ENCODE results near the gene CHIC2.
"Not testable (repeated sequence)": the region's sequence is repeated elsewhere in the genome, so short reads cannot be mapped to it uniquely, and the experiment has no call there.

CHIC2 gene

GRCh38 chr4:54064317-54065111, at the start of gene CHIC2:
Gene CHIC2 (minus strand): TSS chr4:54064605. CDS start chr4:54064300, 305 bp downstream.
- DNase-seq: peak; percentile 97

GRCh38 chr4:54113206-54113605, 48.8 kb upstream of the CHIC2 start:
- DNase-seq: not testable (repeated sequence)

GRCh38 chr4:54110019-54110416, 45.6 kb upstream of the CHIC2 start:
- no peak for DNase-seq

- DNase-seq: no peak
Measured at GRCh38 chr4:54109241-54110018, 45.0 kb upstream of the CHIC2 start.

GRCh38 chr4:54107951-54108748, 43.7 kb upstream of the CHIC2 start:
- no peak for DNase-seq

- DNase-seq: no peak
Measured at GRCh38 chr4:54104907-54105306, 40.5 kb upstream of the CHIC2 start.

- no peak for DNase-seq
Measured at GRCh38 chr4:54103190-54103574, 38.8 kb upstream of the CHIC2 start.

GRCh38 chr4:54102531-54103106, 38.2 kb upstream of the CHIC2 start:
- DNase-seq: no peak

GRCh38 chr4:54101190-54102041, 37.0 kb upstream of the CHIC2 start:
- DNase-seq: no peak

- no peak for DNase-seq
Measured at GRCh38 chr4:54100595-54101189, 36.3 kb upstream of the CHIC2 start.

GRCh38 chr4:54099748-54100574, 35.6 kb upstream of the CHIC2 start, which contains the start of gene GSX2:
Gene GSX2 (plus strand): TSS chr4:54100163. CDS start chr4:54100345, 182 bp downstream.
- no peak for DNase-seq

GRCh38 chr4:54099287-54099747, 34.9 kb upstream of the CHIC2 start:
- no peak for DNase-seq

- no peak for DNase-seq
Measured at GRCh38 chr4:54098375-54098774, 34.0 kb upstream of the CHIC2 start.

GRCh38 chr4:54097152-54097551, 32.7 kb upstream of the CHIC2 start:
- no peak for DNase-seq

- DNase-seq: no peak
Measured at GRCh38 chr4:54096295-54096962, 32.0 kb upstream of the CHIC2 start.

GRCh38 chr4:54095110-54095825, 30.9 kb upstream of the CHIC2 start:
- no peak for DNase-seq

GRCh38 chr4:54094451-54094850, 30.0 kb upstream of the CHIC2 start:
- DNase-seq: no peak

- no peak for DNase-seq
Measured at GRCh38 chr4:54093324-54094240, 29.2 kb upstream of the CHIC2 start.

Measured in activated CD4-positive, alpha-beta T cell treated with anti-CD3 and anti-CD28 coated beads, Interleukin-2, amount 50 U/mL, for 16 hours (primary cell).